ENCODE results near the gene PEAK1. TPM values are rescaled to one million over a fixed set of nuclear protein-coding genes. Genes with fewer than 3 reads are reported as not detected.
"Not testable (repeated sequence)": the region's sequence is repeated elsewhere in the genome, so short reads cannot be mapped to it uniquely, and the experiment has no call there.

Gene PEAK1
- total RNA-seq, 4 donors from 2014 or later = 37.8 to 75.3 (median 55.0) TPM

DNA sequence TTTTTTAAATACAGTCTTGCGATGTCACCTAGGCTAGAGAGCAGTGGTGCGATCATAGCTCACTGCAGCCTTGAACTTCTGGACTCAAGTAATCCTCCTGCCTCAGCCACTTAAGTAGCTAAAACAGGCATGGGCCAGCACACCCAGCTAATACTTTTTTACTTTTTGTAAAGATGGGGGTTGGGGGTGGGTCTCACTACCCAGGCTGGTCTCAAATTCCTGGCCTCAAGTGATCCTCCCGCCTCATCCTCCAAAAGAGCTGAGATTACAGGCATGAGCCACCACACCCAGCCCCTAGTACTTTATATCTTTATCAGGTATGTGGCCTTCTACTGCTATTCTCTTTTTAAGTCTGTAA, 8.3 kb downstream of the PEAK1 start:
- no peak for DNase-seq (ENCODE audit: low spot score)
- ATAC-seq (ENCODE audit: low FRiP score) = no peak
- TF ChIP-seq CTCF (IDR thresholded peaks at IDR 0.05) = no peak

- ATAC-seq (ENCODE audit: low FRiP score) (no peak), DNase-seq (ENCODE audit: low spot score) (no peak)
- TF ChIP-seq CTCF (IDR thresholded peaks at IDR 0.05) = no peak
These were observed 8.9 kb downstream of the PEAK1 start for GRCh38 chr15:77410701-77411618.

GRCh38 chr15:77410157-77410500, 9.8 kb downstream of the PEAK1 start:
- ATAC-seq (ENCODE audit: low FRiP score) = not testable (repeated sequence)

DNA sequence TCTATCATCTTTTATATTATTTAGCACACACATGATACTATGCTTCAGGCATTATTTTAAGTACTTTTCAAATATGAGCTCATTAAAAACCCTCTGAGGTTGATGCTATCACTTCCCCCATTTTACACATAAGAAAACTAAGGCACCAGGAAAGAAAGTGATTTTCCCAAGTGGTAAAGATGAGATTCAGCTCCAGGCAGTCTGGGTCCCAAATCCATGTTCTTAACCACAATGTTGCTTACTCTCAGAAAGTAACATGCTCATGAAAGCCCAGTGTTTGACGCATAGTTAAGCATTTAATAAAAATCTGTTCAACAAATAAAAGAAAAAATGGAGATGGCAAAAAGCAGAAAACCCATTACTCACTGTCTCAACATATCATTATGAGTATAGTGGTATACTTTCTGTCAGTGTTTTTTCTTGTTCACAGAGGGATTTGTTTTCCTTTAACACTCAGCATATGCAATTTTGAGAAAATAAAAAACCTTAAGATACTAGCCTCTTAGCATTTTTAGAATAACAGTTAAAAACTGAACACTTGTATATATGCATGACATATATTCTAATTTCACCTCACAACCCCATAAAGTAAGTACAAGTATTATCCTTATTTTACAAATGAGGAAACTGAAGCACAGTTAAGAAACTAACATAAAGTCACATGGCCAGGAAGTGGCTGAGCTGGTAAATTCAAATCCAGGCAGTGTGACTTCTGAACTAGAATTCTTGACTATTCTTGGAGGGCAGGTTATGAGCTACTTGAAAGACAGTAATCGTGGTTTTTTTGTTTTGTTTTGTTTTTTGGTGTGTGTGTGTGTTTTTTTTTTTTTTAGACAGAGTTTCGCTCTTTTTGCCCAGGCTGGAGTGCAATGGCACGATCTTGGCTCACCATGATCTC, 10.4 kb downstream of the PEAK1 start:
- TF ChIP-seq CTCF (IDR thresholded peaks at IDR 0.05) = no peak
- DNase-seq (ENCODE audit: low spot score) (no peak), ATAC-seq (ENCODE audit: low FRiP score) (no peak)

More at GRCh38 chr15:77410157-77410500, 9.8 kb downstream of the PEAK1 start:
- not testable (repeated sequence) for DNase-seq (ENCODE audit: low spot score)

DNA sequence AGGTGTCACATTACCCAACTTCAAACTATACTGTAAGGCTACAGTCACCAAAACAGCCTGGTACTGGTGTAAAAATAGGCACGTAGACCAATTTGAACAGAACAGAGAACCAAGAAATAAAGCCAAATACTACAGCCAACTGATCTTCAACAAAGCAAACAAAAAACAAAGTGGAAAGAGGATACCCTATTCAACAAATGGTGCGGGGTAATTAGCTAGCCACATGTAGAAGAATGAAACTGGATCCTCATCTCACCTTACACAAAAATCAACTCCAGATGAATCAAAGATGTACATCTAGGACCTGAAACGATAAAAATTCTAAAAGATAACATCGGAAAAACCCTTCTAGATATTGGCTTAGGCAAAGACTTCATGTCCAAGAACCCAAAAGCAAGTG, 13.1 kb downstream of the PEAK1 start:
- no peak for TF ChIP-seq CTCF (IDR thresholded peaks at IDR 0.05)
- ATAC-seq (ENCODE audit: low FRiP score) = no peak
- DNase-seq (ENCODE audit: low spot score) = no peak

DNA sequence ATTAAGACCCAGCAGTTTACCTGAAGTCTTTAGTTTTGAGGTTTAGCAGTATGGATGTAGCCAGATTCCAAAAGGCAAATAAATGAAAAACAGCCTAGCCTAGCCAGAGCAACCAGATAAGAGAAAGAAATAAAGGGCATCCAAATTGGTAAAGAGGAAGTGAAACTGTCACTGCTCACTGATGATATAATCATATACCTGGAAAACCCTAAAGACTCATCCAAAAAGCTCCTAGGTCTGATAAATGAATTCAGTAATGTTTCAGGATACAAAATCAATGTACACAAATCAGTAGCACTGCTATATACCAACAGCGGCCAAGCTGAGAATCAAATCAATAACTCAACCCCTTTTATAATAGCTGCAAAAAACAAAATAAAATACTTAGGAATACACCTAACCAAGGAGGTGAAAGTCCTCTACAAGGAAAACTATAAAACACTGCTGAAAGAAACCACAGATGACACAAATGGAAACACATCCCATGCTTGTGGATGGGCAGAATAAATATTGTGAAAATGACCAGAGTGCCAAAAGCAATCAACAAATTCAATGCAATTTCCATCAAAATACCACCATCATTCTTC, 13.6 kb downstream of the PEAK1 start:
- not testable (repeated sequence) for ATAC-seq (ENCODE audit: low FRiP score); DNase-seq (ENCODE audit: low spot score)

DNA sequence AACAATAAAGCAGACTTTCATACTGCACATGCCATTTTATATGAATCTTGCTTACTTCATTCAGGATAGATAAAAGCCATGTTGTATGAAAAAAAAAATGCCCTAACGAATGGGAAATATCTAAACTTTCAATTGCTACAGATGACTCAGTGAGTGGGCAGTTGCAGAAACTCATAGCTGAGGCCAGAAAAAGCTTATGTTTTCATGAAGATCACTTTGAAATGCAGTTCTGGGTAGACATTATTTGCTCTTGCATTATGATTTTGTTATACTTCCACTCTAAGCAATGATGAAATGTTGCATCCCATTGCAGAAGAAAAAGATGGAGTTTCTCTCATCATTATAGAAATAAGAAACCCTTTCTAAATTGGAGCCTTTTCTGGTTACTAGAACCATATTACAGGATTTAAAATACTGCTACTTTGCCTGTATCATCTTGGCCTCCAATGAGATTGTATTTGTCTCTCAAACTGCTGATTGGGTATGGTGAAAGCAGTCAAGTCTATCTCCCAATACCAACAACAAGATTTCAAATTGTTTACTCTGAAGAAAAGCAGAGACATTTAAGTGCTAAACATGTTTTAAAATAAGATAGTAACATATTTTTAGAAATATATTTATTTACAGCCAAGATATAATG, 17.0 kb downstream of the PEAK1 start:
- ATAC-seq (ENCODE audit: low FRiP score) (no peak), DNase-seq (ENCODE audit: low spot score) (no peak)
- TF ChIP-seq CTCF (IDR thresholded peaks at IDR 0.05) = no peak

Measured in omental fat pad (tissue), 4 donors.